Measurements from ENCODE around the gene FIGNL1. TPM values are rescaled to one million over a fixed set of nuclear protein-coding genes. Genes with fewer than 3 reads are reported as not detected.

The FIGNL1 gene
- total RNA-seq, 6 donors from 2014 or later = 1.9 to 14.7 (median 8.0) TPM

DNA sequence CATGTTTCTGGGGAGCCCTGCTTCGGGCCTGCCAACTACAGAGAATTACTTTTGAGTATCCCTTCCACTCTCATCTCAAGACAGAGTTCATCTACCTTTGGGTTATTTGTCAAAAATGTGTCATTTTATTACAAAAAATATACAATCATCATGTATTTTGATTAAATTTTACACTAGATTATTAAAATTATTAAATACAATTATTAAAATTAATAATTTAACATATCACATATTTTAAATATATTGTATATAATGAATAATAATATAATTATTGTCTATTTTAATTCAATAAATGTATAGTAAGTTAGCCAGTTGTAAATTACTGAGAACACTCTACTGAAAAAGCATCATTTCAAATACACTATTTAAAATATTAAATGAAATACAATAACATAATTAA is 50.9 kb downstream of the FIGNL1 start:
- H3K4me3 ChIP-seq = no peak overlapping the region
- TF ChIP-seq POLR2AphosphoS5 (IDR thresholded peaks at IDR 0.05) (no peak), POLR2A (IDR thresholded peaks at IDR 0.05) (no peak), EP300 (IDR thresholded peaks at IDR 0.05) (no peak)
- TF ChIP-seq, protein P1, sequence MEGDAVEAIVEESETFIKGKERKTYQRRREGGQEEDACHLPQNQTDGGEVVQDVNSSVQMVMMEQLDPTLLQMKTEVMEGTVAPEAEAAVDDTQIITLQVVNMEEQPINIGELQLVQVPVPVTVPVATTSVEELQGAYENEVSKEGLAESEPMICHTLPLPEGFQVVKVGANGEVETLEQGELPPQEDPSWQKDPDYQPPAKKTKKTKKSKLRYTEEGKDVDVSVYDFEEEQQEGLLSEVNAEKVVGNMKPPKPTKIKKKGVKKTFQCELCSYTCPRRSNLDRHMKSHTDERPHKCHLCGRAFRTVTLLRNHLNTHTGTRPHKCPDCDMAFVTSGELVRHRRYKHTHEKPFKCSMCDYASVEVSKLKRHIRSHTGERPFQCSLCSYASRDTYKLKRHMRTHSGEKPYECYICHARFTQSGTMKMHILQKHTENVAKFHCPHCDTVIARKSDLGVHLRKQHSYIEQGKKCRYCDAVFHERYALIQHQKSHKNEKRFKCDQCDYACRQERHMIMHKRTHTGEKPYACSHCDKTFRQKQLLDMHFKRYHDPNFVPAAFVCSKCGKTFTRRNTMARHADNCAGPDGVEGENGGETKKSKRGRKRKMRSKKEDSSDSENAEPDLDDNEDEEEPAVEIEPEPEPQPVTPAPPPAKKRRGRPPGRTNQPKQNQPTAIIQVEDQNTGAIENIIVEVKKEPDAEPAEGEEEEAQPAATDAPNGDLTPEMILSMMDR (IDR thresholded peaks at IDR 0.05) = no peak
- no peaks in the 10 kb centered on the region for H3K27me3 ChIP-seq
- DNase-seq = no peak
- WGBS, 2 donors = 92 to 100% methylated on average over 1 of the region's 1 CpG
- H3K4me1 ChIP-seq = peaks cover 0 to 6% (median 0%) of the 10 kb centered on the region in 4 donors
- no peak for ATAC-seq (ENCODE audit: low FRiP score in 2 of 2)
- H3K27ac ChIP-seq = no peak overlapping the region
- H3K9me3 ChIP-seq = no peaks in the 10 kb centered on the region
- H3K36me3 ChIP-seq = peaks cover 0 to 13% (median 5%) of the 10 kb centered on the region in 4 donors

DNA sequence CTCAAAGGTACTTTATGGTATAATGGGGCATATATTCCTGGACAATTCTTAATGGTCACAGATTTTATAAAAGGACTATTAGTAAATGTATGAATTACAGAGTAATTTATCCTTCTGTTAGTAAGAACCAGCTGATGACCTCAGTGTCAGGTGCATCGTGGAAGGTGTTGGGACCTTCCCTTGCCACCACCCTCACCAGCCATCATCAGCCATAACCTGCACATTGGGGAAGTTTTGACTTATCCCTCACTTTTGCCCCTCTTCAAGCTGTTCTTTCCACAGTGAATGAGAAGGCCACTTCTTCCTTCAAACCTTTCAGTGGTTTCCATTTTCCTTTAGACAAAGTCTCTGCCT is 52.2 kb downstream of the FIGNL1 start:
- 69 to 79% methylated on average over 1 of the region's 1 CpG for WGBS, 2 donors
- no peak overlapping the region for H3K4me3 ChIP-seq
- DNase-seq = no peak
- no peak for ATAC-seq (ENCODE audit: low FRiP score in 2 of 2)
- no peak overlapping the region for H3K27ac ChIP-seq
- H3K4me1 ChIP-seq = peaks cover 0 to 6% (median 0%) of the 10 kb centered on the region in 4 donors
- peaks cover 0 to 13% (median 5%) of the 10 kb centered on the region in 4 donors for H3K36me3 ChIP-seq
- TF ChIP-seq, protein P1 (IDR thresholded peaks at IDR 0.05) = no peak
- no peak for TF ChIP-seq POLR2AphosphoS5 (IDR thresholded peaks at IDR 0.05)
- no peaks in the 10 kb centered on the region for H3K27me3 ChIP-seq
- H3K9me3 ChIP-seq = no peaks in the 10 kb centered on the region

DNA sequence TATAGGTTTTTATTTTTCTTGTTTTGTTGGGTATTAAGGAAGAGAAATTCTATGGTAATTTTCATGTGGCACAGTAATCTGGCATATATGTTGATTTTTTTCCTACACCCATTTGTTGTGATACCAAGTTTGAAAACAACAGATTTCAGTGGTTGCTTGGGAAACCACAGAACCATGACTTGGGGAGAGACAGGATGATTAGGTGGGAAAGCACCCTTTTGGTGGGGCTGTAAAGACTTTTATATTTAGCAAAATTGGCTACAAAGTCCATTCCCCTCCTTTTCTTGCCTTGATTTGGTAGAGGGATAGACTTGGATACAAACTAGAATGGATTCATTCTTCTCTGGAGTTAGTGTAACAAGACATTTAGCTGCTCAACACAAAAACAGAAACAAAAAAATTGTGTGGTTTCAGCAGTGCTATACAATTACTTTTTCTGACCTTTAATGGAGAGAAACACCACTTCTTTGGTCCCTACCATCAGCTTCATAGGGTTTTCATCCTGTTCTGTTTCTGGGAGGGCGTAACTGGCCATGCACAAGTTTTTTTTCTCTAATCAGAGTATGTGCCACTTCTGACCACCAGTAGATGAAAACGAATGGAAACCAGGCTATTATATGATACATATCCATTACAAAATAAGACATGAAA is 52.7 kb downstream of the FIGNL1 start:
- H3K9me3 ChIP-seq = no peaks in the 10 kb centered on the region
- ATAC-seq (ENCODE audit: low FRiP score in 2 of 2) (no peak), DNase-seq (no peak)
- 78 to 88% methylated on average over 2 of the region's 2 CpGs for WGBS, 2 donors
- peaks cover 0 to 6% (median 0%) of the 10 kb centered on the region in 4 donors for H3K4me1 ChIP-seq
- no peak overlapping the region for H3K27ac ChIP-seq
- no peaks in the 10 kb centered on the region for H3K27me3 ChIP-seq
- no peak overlapping the region for H3K4me3 ChIP-seq
- TF ChIP-seq POLR2AphosphoS5 (IDR thresholded peaks at IDR 0.05) (no peak), POLR2A (IDR thresholded peaks at IDR 0.05) (no peak), EP300 (IDR thresholded peaks at IDR 0.05) (no peak)
- TF ChIP-seq, protein P1 (IDR thresholded peaks at IDR 0.05) = no peak
- peaks cover 0 to 13% (median 5%) of the 10 kb centered on the region in 4 donors for H3K36me3 ChIP-seq

DNA sequence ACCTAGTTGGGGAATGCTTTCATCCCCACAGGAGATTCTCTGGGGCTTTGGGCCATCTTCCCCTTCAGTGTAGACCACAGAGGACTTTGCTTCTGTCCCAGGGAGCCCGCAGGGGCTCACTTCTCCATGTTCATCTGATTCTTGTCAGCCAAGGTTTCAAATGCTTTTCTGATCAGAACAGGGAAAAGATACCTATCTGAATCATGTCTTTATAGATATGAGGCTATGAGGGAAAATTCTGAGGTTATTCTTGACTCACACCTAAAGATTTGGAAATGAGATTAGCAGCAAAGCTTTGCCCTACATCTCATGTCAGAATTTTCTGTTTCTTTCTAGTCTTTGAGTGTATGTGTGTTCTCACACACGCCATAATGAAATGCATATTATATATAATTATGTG is 53.3 kb downstream of the FIGNL1 start:
- peaks cover 0 to 6% (median 0%) of the 10 kb centered on the region in 4 donors for H3K4me1 ChIP-seq
- H3K27ac ChIP-seq = no peak overlapping the region
- no peak overlapping the region for H3K4me3 ChIP-seq
- DNase-seq = no peak
- TF ChIP-seq, protein P1 (IDR thresholded peaks at IDR 0.05) = no peak
- no peak for TF ChIP-seq POLR2A (IDR thresholded peaks at IDR 0.05)
- no peak for TF ChIP-seq EP300 (IDR thresholded peaks at IDR 0.05)
- TF ChIP-seq POLR2AphosphoS5 (IDR thresholded peaks at IDR 0.05) = no peak
- no peaks in the 10 kb centered on the region for H3K9me3 ChIP-seq
- no peak for ATAC-seq (ENCODE audit: low FRiP score in 2 of 2)
- H3K27me3 ChIP-seq = no peaks in the 10 kb centered on the region
- H3K36me3 ChIP-seq = peaks cover 0 to 13% (median 5%) of the 10 kb centered on the region in 4 donors
- WGBS, 2 donors = 85 to 86% methylated on average over 2 of the region's 2 CpGs

DNA sequence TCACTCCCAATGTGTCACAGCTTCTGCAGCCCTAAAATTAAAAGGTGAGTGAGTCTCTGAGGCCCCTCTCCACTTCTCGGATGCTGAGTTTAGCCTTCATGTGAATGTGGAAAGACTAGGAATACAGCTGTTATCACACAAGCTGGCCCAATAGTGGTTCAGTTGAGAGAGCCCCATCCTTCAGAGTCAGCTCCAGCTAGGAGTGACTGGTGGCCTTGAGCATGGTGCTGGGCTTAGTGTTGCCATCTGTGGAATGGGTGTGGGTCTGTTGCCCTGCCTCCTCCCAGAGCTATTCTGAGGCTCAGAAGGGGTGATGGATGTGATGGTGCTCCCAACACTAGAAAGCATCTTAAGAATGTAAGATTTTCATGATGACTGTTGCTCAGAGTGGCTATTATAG is 55.8 kb downstream of the FIGNL1 start:
- H3K4me1 ChIP-seq = no peaks in the 10 kb centered on the region
- H3K27ac ChIP-seq = no peak overlapping the region
- no peaks in the 10 kb centered on the region for H3K36me3 ChIP-seq
- ATAC-seq (ENCODE audit: low FRiP score in 2 of 2) (no peak), DNase-seq (no peak)
- TF ChIP-seq POLR2AphosphoS5 (IDR thresholded peaks at IDR 0.05) (no peak), EP300 (IDR thresholded peaks at IDR 0.05) (no peak), POLR2A (IDR thresholded peaks at IDR 0.05) (no peak)
- TF ChIP-seq, protein P1 (IDR thresholded peaks at IDR 0.05) = no peak
- H3K9me3 ChIP-seq = no peaks in the 10 kb centered on the region
- H3K4me3 ChIP-seq = no peak overlapping the region
- H3K27me3 ChIP-seq = no peaks in the 10 kb centered on the region
- WGBS, 2 donors = 82 to 83% methylated on average over 1 of the region's 1 CpG

All from upper lobe of left lung (tissue), 6 donors.